Heart right ventricle (tissue), 16 donors: ENCODE results near the gene BCL2. TPM values are rescaled to one million over a fixed set of nuclear protein-coding genes. Genes with fewer than 3 reads are reported as not detected.

ENCODE experiments used
- ATAC-seq, 8 donors: fragments of 200-7000 bp; cut with Tn5 transposase; one replicate each; pipeline ENCODE4 v1.9.1; 2020; ENCODE audit warnings: mild to moderate bottlenecking in 8 of 8, moderate library complexity in 8 of 8, moderate number of reproducible peaks in 1 of 8
- DNase-seq, 2 donors: peaks; one replicate each; pipeline ENCODE4 v3.0.0-alpha.2; 2020
- H3K27ac ChIP-seq, 10 donors: fragments of 200-600 bp; sonication (generic) in 2 of 10; one replicate each; pipeline versions ENCODE4 v1.5.0 to v1.8.0; 2020 to 2022; ENCODE audit warnings: mild to moderate bottlenecking in 3 of 10
- H3K27me3 ChIP-seq, 7 donors: fragments of 200-600 bp; one replicate each; pipeline ENCODE4 v1.8.0; 2021 to 2022; ENCODE audit warnings: mild to moderate bottlenecking in 2 of 7
- H3K36me3 ChIP-seq, 9 donors: fragments of 200-600 bp; sonication (generic) in 1 of 9; one replicate each; pipeline versions ENCODE4 v1.5.0 to v1.8.0; 2020 to 2022; ENCODE audit warnings: mild to moderate bottlenecking in 2 of 9
- H3K4me1 ChIP-seq, 9 donors: fragments of 200-600 bp; sonication (generic) in 1 of 9; one replicate each; pipeline versions ENCODE4 v1.5.0 to v1.8.0; 2020 to 2022; ENCODE audit warnings: mild to moderate bottlenecking in 4 of 9
- H3K4me3 ChIP-seq, 10 donors: fragments of 200-600 bp; sonication (generic) in 2 of 10; one replicate each; pipeline versions ENCODE4 v1.5.0 to v1.8.0; 2020 to 2022; ENCODE audit warnings: mild to moderate bottlenecking in 7 of 10, moderate library complexity in 2 of 10
- H3K9me3 ChIP-seq, 11 donors: fragments of 200-600 bp in 10 of 11; sonication (generic) in 2 of 11; one replicate each; pipeline versions ENCODE4 v1.5.0 to v1.8.0; 2013 to 2022; ENCODE audit warnings: mild to moderate bottlenecking in 2 of 11, control low read depth in 1 of 11, moderate library complexity in 1 of 11
- CTCF ChIP-seq, 9 donors: fragments of 200-600 bp; sonication (generic) in 2 of 9; IDR thresholded peaks; one replicate each; pipeline versions ENCODE4 v1.5.0 to v1.8.0; 2021 to 2022; ENCODE audit warnings: antibody characterized with exemption in 9 of 9, mild to moderate bottlenecking in 5 of 9, moderate library complexity in 1 of 9
- WGBS, 2 donors: extraction: QIAGEN DNeasy Blood & Tissue Kit; methylation state at CpG; one replicate each; pipeline ENCODE4 v1.1.7; 2013; ENCODE audit warnings: inconsistent platforms in 1 of 2; 5-methylcytosine and 5-hydroxymethylcytosine counted together
- intact Hi-C, 10 donors: fragments of 100-400 bp; cut with DNase I; formaldehyde crosslinking; loops; one replicate each; pipeline versions ENCODE4 v1.11.1 to v1.14.2; 2022
- polyA plus RNA-seq, 2 donors: library from polyadenylated mRNA; stranded (reverse); fragments of 200-250 nt; gene quantifications; one replicate each; pipeline ENCODE4 v1.2.3, GENCODE V29; 2013
- total RNA-seq, 10 donors: library from RNA; stranded (reverse); fragmentation: NEBNext Ultra II Directional in 3 of 10; extraction: Animal tissue kit (Norgen Biotek cat#: 25700) in 3 of 10; gene quantifications; one replicate each; pipeline versions ENCODE4 v1.2.1 to v1.2.4, GENCODE V29; 2021 to 2023
- donor health status: Arrhythmogenic right ventricular cardiomyopathy.
- donor health status: ischemic (EF 13 %, LVEDD 7.1; RV severe dilation, severe dysfunction).
- donor health status: healthy with polysubstance abuse.
- donor health status: DM: no; HTN: yes; CAD: no.
- donor health status: DM: no; HTN: no; CAD: no.
- donor health status: ischemic (EF 25% LVEDD 6.9; RV normal size, moderate dysfunction).
- donor health status: ischemic (EF 25% LVEDD 5.7; RV mildly dilated, moderate dysfunction).
- donor health status: healthy.
- donor health status: DM: yes; HTN: yes; CAD: no.
- donor health status: Ischemic cardiomyopathy.
- donor health status: ischemic (EF 35%, LVEDD 5.7; RV mildly dilated, moderate dysfunction).
- donor health status: nonischemic (EF 11% LVEDD 7.7; RV severe dilation, severe dysfunction).
- donor health status: DM: yes; HTN: yes; CAD: no.
- donor health status: PGD.
- donor health status: ischemic (EF 29% LVEDD 5.4; RV normal size, mild dysfunction).
- donor health status: nonischemic (EF 23%, LVEDD 6.1; RV moderate dilation, normal function).

Gene BCL2
- total and polyA plus RNA-seq, 12 donors: 1.5 to 23.1 (median 9.6) TPM

GRCh38 chr18:63356272-63356896 is 36.8 kb upstream of the BCL2 start:
- 57% methylated on average over 7 of the region's 7 CpGs for WGBS, 2 donors
- DNase-seq (no peak), ATAC-seq (peak in 7 of 8 donors; percentile 61 to 85 (median 83))
- H3K36me3 ChIP-seq: peaks cover 0 to 100% (median 51%) of the 10 kb centered on the region in 9 donors
- intact Hi-C loops: no loop called here
- no peaks in the 10 kb centered on the region for H3K9me3 ChIP-seq
- H3K27ac ChIP-seq: peak overlapping the region in 7 of 10 donors; percentile 28 to 78 (median 71)
- no peak overlapping the region for H3K4me3 ChIP-seq
- no peak for TF ChIP-seq CTCF (IDR thresholded peaks at IDR 0.05)
- peaks cover 0 to 21% (median 0%) of the 10 kb centered on the region in 9 donors for H3K4me1 ChIP-seq
- H3K27me3 ChIP-seq: no peaks in the 10 kb centered on the region

GRCh38 chr18:63350230-63350629 is 30.7 kb upstream of the BCL2 start:
- Histone ChIP-seq H3K4me1 (peaks cover 0 to 26% (median 8%) of the 10 kb centered on the region in 9 donors), H3K27me3 (no peaks in the 10 kb centered on the region), H3K9me3 (no peaks in the 10 kb centered on the region), H3K4me3 (no peak overlapping the region), H3K36me3 (peaks cover 0 to 100% (median 66%) of the 10 kb centered on the region in 9 donors), H3K27ac (no peak overlapping the region)
- ATAC-seq (no peak), DNase-seq (no peak)
- 50 to 51% methylated on average over 2 of the region's 2 CpGs for WGBS, 2 donors
- intact Hi-C loops: no loop called here
- TF ChIP-seq CTCF (IDR thresholded peaks at IDR 0.05): no peak

- Histone ChIP-seq H3K9me3 (no peaks in the 10 kb centered on the region), H3K36me3 (peaks cover 0 to 100% (median 65%) of the 10 kb centered on the region in 9 donors), H3K4me1 (peaks cover 0 to 32% (median 13%) of the 10 kb centered on the region in 9 donors), H3K4me3 (no peak overlapping the region), H3K27ac (no peak overlapping the region), H3K27me3 (no peaks in the 10 kb centered on the region)
- ATAC-seq: no peak
- no peak for TF ChIP-seq CTCF (IDR thresholded peaks at IDR 0.05)
- WGBS, 2 donors: 95 to 97% methylated on average over 7 of the region's 7 CpGs
- intact Hi-C loops: loop anchor here in 1 of 10 donors (5.0 kb wide), 1 partner anchor 89 kb away; no protein-coding TSS in a partner anchor
- DNase-seq: no peak
Measured at GRCh38 chr18:63348508-63349136, 29.1 kb upstream of the BCL2 start.

GRCh38 chr18:63346480-63347183 is 27.1 kb upstream of the BCL2 start:
- H3K4me3 ChIP-seq: no peak overlapping the region
- TF ChIP-seq CTCF (IDR thresholded peaks at IDR 0.05): no peak
- DNase-seq (no peak), ATAC-seq (peak in 7 of 8 donors; percentile 5 to 68 (median 37))
- H3K27me3 ChIP-seq: no peaks in the 10 kb centered on the region
- H3K9me3 ChIP-seq: no peaks in the 10 kb centered on the region
- H3K4me1 ChIP-seq: peaks cover 0 to 32% (median 13%) of the 10 kb centered on the region in 9 donors
- peaks cover 0 to 100% (median 60%) of the 10 kb centered on the region in 9 donors for H3K36me3 ChIP-seq
- WGBS, 2 donors: 76 to 78% methylated on average over 7 of the region's 7 CpGs
- peak overlapping the region; percentile 28 to 82 (median 58) for H3K27ac ChIP-seq
- intact Hi-C loops: loop anchor here in 1 of 10 donors (5.0 kb wide), 1 partner anchor 91 kb away; no protein-coding TSS in a partner anchor
